H1 (cell line): Measurements from ENCODE around the gene SHLD3. TPM values are rescaled to one million over a fixed set of nuclear protein-coding genes. Genes with fewer than 3 reads are reported as not detected.
A peak's percentile ranks its signal among the peaks of the same experiment; 100 is the strongest.

Source experiments
- BCL11A ChIP-seq, 2 experiments: IDR thresholded peaks; one replicate each; pipeline ENCODE4 v1.6.1; 2011; ENCODE audit warnings: low read depth in 2 of 2, low read length in 2 of 2, mild to moderate bottlenecking in 2 of 2
- BRCA1 ChIP-seq: IDR thresholded peaks from 2 replicates; pipeline ENCODE4 v1.6.1; 2012; ENCODE audit warnings: low read depth, low read length, improper control_type of control experiment
- CEBPB ChIP-seq: IDR thresholded peaks from 2 replicates; pipeline ENCODE4 v1.6.1; 2012; ENCODE audit warnings: low read depth, low read length
- GABPA ChIP-seq: IDR thresholded peaks from 2 replicates; pipeline ENCODE4 v1.6.1; 2011; ENCODE audit warnings: mild to moderate bottlenecking, low read length, moderate library complexity, borderline replicate concordance; ENCODE audit not compliant: insufficient read depth
- HDAC2 ChIP-seq, 2 experiments: fragments of 300-600 bp in 1 of 2; sonication (generic) in 1 of 2; IDR thresholded peaks; 2 replicates each; pipeline ENCODE4 v1.6.1; 2011 to 2012; ENCODE audit warnings: low read depth in 2 of 2, low read length in 2 of 2, mild to moderate bottlenecking in 2 of 2, moderate library complexity in 2 of 2, borderline replicate concordance in 1 of 2, inconsistent platforms in 1 of 2
- PHF8 ChIP-seq: fragments of 200-600 bp; sonication (generic); conservative IDR thresholded peaks from 2 replicates; pipeline ENCODE4 v1.7.1; 2012; ENCODE audit warnings: low read depth, mild to moderate bottlenecking, inconsistent platforms, low read length, moderate library complexity
- POLR2A ChIP-seq, 2 experiments: IDR thresholded peaks; 1 replicate in 1 of 2; 2 replicates in 1 of 2; pipeline ENCODE4 v1.6.1; 2011; ENCODE audit warnings: low read depth in 2 of 2, low read length in 2 of 2, mild to moderate bottlenecking in 2 of 2; ENCODE audit errors: control extremely low read depth in 1 of 2
- SIN3A ChIP-seq, 2 experiments: IDR thresholded peaks in 1 of 2; conservative IDR thresholded peaks in 1 of 2; 2 replicates each; pipeline ENCODE4 v1.6.1; 2011 to 2012; ENCODE audit warnings: low read length in 2 of 2, improper control_type of control experiment in 1 of 2, low read depth in 1 of 2, mild to moderate bottlenecking in 1 of 2
- SIX5 ChIP-seq: IDR thresholded peaks from 2 replicates; pipeline ENCODE4 v1.6.1; 2011; ENCODE audit warnings: mild to moderate bottlenecking, low read depth, low read length
- TAF1 ChIP-seq: IDR thresholded peaks from 2 replicates; pipeline ENCODE4 v1.6.1; 2011; ENCODE audit warnings: mild to moderate bottlenecking, low read depth, low read length
- TBP ChIP-seq: IDR thresholded peaks from 2 replicates; pipeline ENCODE4 v1.6.1; 2011; ENCODE audit warnings: low read depth, low read length, improper control_type of control experiment
- YY1 ChIP-seq: IDR thresholded peaks from 2 replicates; pipeline ENCODE4 v1.6.1; 2011; ENCODE audit warnings: low read depth, mild to moderate bottlenecking, low read length
- polyA plus RNA-seq, 7 experiments: library from polyadenylated mRNA; depleted of rRNA in 3 of 7; stranded (reverse) in 5 of 7; unstranded in 2 of 7; fragments of >200 nt in 5 of 7; fragments of 200-250 nt in 2 of 7; gene quantifications; 1 replicate in 5 of 7; 2 replicates in 1 of 7; 4 replicates in 1 of 7; pipeline versions ENCODE4 v1.2.1 to v1.2.3, GENCODE V29; 2011 to 2013; ENCODE audit warnings: missing spikeins in 2 of 7, mixed read lengths in 2 of 7
- total RNA-seq: library from RNA; stranded (reverse); fragmentation: NEBNext Ultra II Directional; extraction: Animal tissue kit (Norgen Biotek cat#: 25700); gene quantifications from 2 replicates; pipeline ENCODE4 v1.2.1, GENCODE V29; 2021
- TF ChIP-seq, protein P1 (sequence below): IDR thresholded peaks from 2 replicates; pipeline ENCODE4 v1.6.1; 2012; ENCODE audit warnings: low read length, inconsistent platforms
- TF ChIP-seq, protein P2 (sequence below): IDR thresholded peaks from 2 replicates; pipeline ENCODE4 v1.6.1; 2012; ENCODE audit warnings: inconsistent platforms
- TF ChIP-seq, protein P3 (sequence below): IDR thresholded peaks from 2 replicates; pipeline ENCODE4 v1.6.1; 2012; ENCODE audit warnings: inconsistent platforms

Gene SHLD3
- total and polyA plus RNA-seq, 2 of the 8 experiments (the other 6 are each of a cell fraction or from before 2014, with no cell fraction given) = 1.9 to 3.2 TPM

DNA sequence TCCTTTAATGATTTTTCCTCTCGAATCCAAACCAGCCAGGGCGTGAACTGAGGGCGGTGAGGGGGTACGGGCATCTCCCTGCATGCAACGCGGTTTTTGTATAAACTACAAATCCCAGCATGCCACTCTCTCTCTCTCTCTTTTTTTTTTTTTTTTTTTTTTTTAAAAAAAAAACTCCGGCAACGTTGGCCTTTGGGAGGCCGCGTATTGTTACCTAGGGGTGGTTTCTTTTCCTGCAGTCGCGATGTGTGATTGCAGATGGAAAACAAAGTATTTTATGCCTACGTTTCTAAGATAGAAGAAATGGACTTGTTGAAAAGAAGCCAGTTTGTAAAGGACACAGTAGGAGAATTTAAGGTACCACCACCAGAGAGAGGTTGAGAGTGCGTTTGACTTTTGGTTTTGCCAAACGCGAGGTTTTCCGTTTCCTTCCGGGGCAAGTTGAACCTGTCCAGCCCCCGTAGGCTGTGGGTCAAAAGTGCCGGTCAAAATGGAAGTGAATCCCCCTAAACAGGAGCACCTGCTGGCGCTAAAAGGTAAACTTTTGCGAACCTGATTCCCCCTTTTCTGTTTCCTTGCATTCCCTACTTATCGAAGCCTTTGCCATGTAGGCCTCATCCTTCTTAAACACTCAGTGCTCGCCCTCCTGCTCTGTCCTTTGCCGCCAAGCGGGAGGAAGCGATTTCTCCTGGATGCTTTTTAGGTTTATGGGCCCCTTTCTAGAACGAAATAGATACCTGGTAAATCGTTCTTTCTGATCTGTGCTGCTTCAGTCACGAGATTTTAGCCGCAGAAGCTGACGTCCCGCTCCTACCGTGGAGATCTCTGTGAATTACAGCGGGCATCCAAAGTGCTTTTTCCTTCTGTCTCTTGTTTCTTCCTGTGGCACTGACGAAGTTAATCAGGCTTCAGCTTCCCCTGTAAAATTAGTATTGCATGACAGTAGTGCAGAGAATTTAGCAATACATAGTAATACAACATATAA, at the start of gene SHLD3, which contains the start of gene TRAPPC13 (continued):
- TF ChIP-seq HDAC2 (IDR thresholded peaks at IDR 0.05; ENCODE audit: borderline replicate concordance in 1 of 2, low read depth in 2 of 2, low read length in 2 of 2) = peak in 1 of 2 experiments; percentile 72; a peak in 1 of 4 replicates
- TF ChIP-seq TBP = peak; percentile 68; the same call in 1 of the 2 replicates
- TF ChIP-seq POLR2A (IDR thresholded peaks at IDR 0.05; ENCODE audit: control extremely low read depth in 1 of 2, low read depth in 2 of 2, low read length in 2 of 2) = peak in 1 of 2 experiments; percentile 25; a peak in 2 of 3 replicates
- TF ChIP-seq BCL11A (IDR thresholded peaks at IDR 0.05; ENCODE audit: low read depth in 2 of 2, low read length in 2 of 2) = no peak
- TF ChIP-seq, protein P1, sequence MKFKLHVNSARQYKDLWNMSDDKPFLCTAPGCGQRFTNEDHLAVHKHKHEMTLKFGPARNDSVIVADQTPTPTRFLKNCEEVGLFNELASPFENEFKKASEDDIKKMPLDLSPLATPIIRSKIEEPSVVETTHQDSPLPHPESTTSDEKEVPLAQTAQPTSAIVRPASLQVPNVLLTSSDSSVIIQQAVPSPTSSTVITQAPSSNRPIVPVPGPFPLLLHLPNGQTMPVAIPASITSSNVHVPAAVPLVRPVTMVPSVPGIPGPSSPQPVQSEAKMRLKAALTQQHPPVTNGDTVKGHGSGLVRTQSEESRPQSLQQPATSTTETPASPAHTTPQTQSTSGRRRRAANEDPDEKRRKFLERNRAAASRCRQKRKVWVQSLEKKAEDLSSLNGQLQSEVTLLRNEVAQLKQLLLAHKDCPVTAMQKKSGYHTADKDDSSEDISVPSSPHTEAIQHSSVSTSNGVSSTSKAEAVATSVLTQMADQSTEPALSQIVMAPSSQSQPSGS = peak; percentile 55; the same call in 1 of the 2 replicates
- peak; percentile 78 for TF ChIP-seq SIX5
- TF ChIP-seq YY1 = peak; percentile 85
- TF ChIP-seq, protein P2, sequence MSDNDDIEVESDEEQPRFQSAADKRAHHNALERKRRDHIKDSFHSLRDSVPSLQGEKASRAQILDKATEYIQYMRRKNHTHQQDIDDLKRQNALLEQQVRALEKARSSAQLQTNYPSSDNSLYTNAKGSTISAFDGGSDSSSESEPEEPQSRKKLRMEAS = no peak; the same call in 1 of the 2 replicates
- TF ChIP-seq GABPA = peak; percentile 82; the same call in 1 of the 2 replicates
- peak in 1 of 2 experiments; percentile 71; a peak in 1 of 4 replicates for TF ChIP-seq SIN3A (conservative IDR thresholded peaks at IDR 0.05 in 1 of 2, IDR thresholded peaks at IDR 0.05 in 1 of 2; ENCODE audit: low read depth in 1 of 2, low read length in 2 of 2)
- TF ChIP-seq, protein P3, sequence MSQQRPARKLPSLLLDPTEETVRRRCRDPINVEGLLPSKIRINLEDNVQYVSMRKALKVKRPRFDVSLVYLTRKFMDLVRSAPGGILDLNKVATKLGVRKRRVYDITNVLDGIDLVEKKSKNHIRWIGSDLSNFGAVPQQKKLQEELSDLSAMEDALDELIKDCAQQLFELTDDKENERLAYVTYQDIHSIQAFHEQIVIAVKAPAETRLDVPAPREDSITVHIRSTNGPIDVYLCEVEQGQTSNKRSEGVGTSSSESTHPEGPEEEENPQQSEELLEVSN = peak; percentile 45
- TF ChIP-seq PHF8 = peak; percentile 57
- TF ChIP-seq TAF1 = peak; percentile 75; the same call in 1 of the 2 replicates
- no peak for TF ChIP-seq BRCA1
- TF ChIP-seq CEBPB = no peak
